Panc1 (cell line): ENCODE results near the gene CETN1. TPM values are rescaled to one million over a fixed set of nuclear protein-coding genes. Genes with fewer than 3 reads are reported as not detected.

Experiments used
- ATAC-seq: fragments of 200-7000 bp; cut with Tn5 transposase; 2 replicates; pipeline ENCODE4 v1.9.1; 2020; ENCODE audit warnings: mild to moderate bottlenecking, moderate library complexity
- BruUV-seq: library from RNA; stranded (reverse); fragments of 400-500 nt; replicated peaks from 2 replicates; lab custom pipeline; 2021; lab: Mats Ljungman, UMichigan
- CTCF ChIA-PET: fragments of 300-600 bp; sonication (Branson Sonifier 250); formaldehyde crosslinking; loops from one replicate; lab custom pipeline; 2022; ENCODE audit warnings: antibody characterized with exemption; lab: Charles Lee
- POLR2A ChIA-PET: fragments of 300-600 bp; sonication (Branson Sonifier 250); formaldehyde crosslinking; loops from one replicate; lab custom pipeline; 2022; ENCODE audit warnings: antibody characterized with exemption; lab: Charles Lee
- DNase-seq: peaks from one replicate; pipeline ENCODE4 v3.0.0-alpha.2; 2010; ENCODE audit warnings: low read depth, low spot score
- H3K27ac ChIP-seq: 2 replicates; pipeline ENCODE4 v1.5.1; 2011; ENCODE audit warnings: mild to moderate bottlenecking, low read length, inconsistent platforms
- H3K27me3 ChIP-seq: fragments of 200-500 bp; sonication (Bioruptor generic); 2 replicates; pipeline ENCODE4 v1.6.0; 2014; ENCODE audit warnings: low read length, inconsistent platforms; ENCODE audit not compliant: control insufficient read depth, insufficient read depth
- H3K36me3 ChIP-seq: fragments of 200-500 bp; sonication (Bioruptor generic); 2 replicates; pipeline ENCODE4 v1.5.1; 2014; ENCODE audit warnings: inconsistent platforms, mild to moderate bottlenecking, low read length, moderate library complexity; ENCODE audit not compliant: control insufficient read depth, insufficient read depth
- H3K4me1 ChIP-seq: 2 replicates; pipeline ENCODE4 v1.5.1; 2011; ENCODE audit warnings: inconsistent platforms, mild to moderate bottlenecking, low read length, moderate library complexity; ENCODE audit not compliant: control insufficient read depth, insufficient read depth
- H3K4me3 ChIP-seq, 2 experiments: 2 replicates each; pipeline ENCODE4 v1.5.1; 2011 to 2012; ENCODE audit warnings: low read depth in 2 of 2, low read length in 2 of 2, mild to moderate bottlenecking in 2 of 2, inconsistent platforms in 1 of 2, moderate library complexity in 1 of 2
- H3K9me3 ChIP-seq: fragments of 200-500 bp; sonication (Bioruptor generic); 2 replicates; pipeline ENCODE4 v1.5.1; 2014; ENCODE audit warnings: low read depth, mild to moderate bottlenecking, inconsistent platforms, low read length, moderate library complexity; ENCODE audit not compliant: control insufficient read depth, insufficient read depth
- POLR2AphosphoS5 ChIP-seq: IDR thresholded peaks from 2 replicates; pipeline ENCODE4 v1.6.1; 2012; ENCODE audit warnings: mild to moderate bottlenecking, low read depth, low read length, moderate library complexity
- REST ChIP-seq, 2 experiments: IDR thresholded peaks; 2 replicates each; pipeline ENCODE4 v1.6.1; 2011 to 2012; ENCODE audit warnings: low read depth in 2 of 2, control low read depth in 1 of 2, low read length in 1 of 2, mild to moderate bottlenecking in 1 of 2, moderate library complexity in 1 of 2; ENCODE audit not compliant: insufficient read depth in 1 of 2
- SIN3A ChIP-seq: IDR thresholded peaks from 2 replicates; pipeline ENCODE4 v1.6.1; 2012; ENCODE audit warnings: low read depth, mild to moderate bottlenecking, low read length, moderate library complexity, borderline replicate concordance; ENCODE audit not compliant: insufficient read depth
- TCF7L2 ChIP-seq: IDR thresholded peaks from 2 replicates; pipeline ENCODE4 v1.6.1; 2011; ENCODE audit warnings: mild to moderate bottlenecking, low read depth, low read length, inconsistent platforms
- in situ Hi-C: cut with HindIII; loops from 2 replicates; pipeline ENCODE4 v1.10.0; 2016; ENCODE audit warnings: low sequenced_read_pairs, low pct_unique_long_range_greater_than_20kb
- intact Hi-C: fragments of 100-400 bp; cut with micrococcal nuclease; formaldehyde crosslinking; loops from one replicate; pipeline ENCODE4 v1.10.0; 2022; ENCODE audit not compliant: unreplicated experiment
- total RNA-seq: library from RNA; stranded (reverse); gene quantifications from one replicate; pipeline ENCODE4 v1.2.1, GENCODE V29; 2021; ENCODE audit not compliant: unreplicated experiment
- TF ChIP-seq, protein P1 (sequence below): fragments of 450-650 bp; IDR thresholded peaks from 2 replicates; pipeline ENCODE4 v1.5.1; 2017; ENCODE audit warnings: mild to moderate bottlenecking

Gene CETN1
- total RNA-seq, 1 experiment from 2014 or later, result not detected

GRCh38 chr18:570697-571096 lies 9.5 kb upstream of the CETN1 start:
- no TSS peak for BruUV-seq
- POLR2A ChIA-PET, result no interaction called here
- CTCF ChIA-PET, result no interaction called here
- H3K4me3 ChIP-seq, result no peak overlapping the region
- H3K36me3 ChIP-seq, result no peaks in the 10 kb centered on the region
- no peak overlapping the region for H3K27ac ChIP-seq
- H3K4me1 ChIP-seq, result no peaks in the 10 kb centered on the region
- DNase-seq (no peak), ATAC-seq (no peak)
- TF ChIP-seq SIN3A, result no peak
- no peak for TF ChIP-seq REST (IDR thresholded peaks at IDR 0.05; ENCODE audit: insufficient read depth in 1 of 2, low read depth in 2 of 2, low read length in 1 of 2)
- TF ChIP-seq POLR2AphosphoS5, result no peak
- TF ChIP-seq TCF7L2, result no peak
- TF ChIP-seq, protein P1, sequence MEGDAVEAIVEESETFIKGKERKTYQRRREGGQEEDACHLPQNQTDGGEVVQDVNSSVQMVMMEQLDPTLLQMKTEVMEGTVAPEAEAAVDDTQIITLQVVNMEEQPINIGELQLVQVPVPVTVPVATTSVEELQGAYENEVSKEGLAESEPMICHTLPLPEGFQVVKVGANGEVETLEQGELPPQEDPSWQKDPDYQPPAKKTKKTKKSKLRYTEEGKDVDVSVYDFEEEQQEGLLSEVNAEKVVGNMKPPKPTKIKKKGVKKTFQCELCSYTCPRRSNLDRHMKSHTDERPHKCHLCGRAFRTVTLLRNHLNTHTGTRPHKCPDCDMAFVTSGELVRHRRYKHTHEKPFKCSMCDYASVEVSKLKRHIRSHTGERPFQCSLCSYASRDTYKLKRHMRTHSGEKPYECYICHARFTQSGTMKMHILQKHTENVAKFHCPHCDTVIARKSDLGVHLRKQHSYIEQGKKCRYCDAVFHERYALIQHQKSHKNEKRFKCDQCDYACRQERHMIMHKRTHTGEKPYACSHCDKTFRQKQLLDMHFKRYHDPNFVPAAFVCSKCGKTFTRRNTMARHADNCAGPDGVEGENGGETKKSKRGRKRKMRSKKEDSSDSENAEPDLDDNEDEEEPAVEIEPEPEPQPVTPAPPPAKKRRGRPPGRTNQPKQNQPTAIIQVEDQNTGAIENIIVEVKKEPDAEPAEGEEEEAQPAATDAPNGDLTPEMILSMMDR, result no peak
- in situ Hi-C loops (no loop called here), intact Hi-C loops (no loop called here)
- peaks cover 4% of the 10 kb centered on the region; the same call in 1 of the 2 replicates for H3K27me3 ChIP-seq
- H3K9me3 ChIP-seq, result no peaks in the 10 kb centered on the region

GRCh38 chr18:572091-572830 lies 7.9 kb upstream of the CETN1 start:
- no peak overlapping the region for H3K27ac ChIP-seq
- intact Hi-C loops, result no loop called here
- no peaks in the 10 kb centered on the region for H3K9me3 ChIP-seq
- TF ChIP-seq TCF7L2 (no peak), POLR2AphosphoS5 (no peak), REST (IDR thresholded peaks at IDR 0.05; ENCODE audit: insufficient read depth in 1 of 2, low read depth in 2 of 2, low read length in 1 of 2) (no peak), SIN3A (no peak)
- TF ChIP-seq, protein P1, result no peak
- no TSS peak for BruUV-seq
- no peak overlapping the region for H3K4me3 ChIP-seq
- ChIA-PET POLR2A (no interaction called here), CTCF (no interaction called here)
- DNase-seq, result no peak
- no peaks in the 10 kb centered on the region for H3K4me1 ChIP-seq
- ATAC-seq, result no peak
- peaks cover 4% of the 10 kb centered on the region; the same call in 1 of the 2 replicates for H3K27me3 ChIP-seq
- H3K36me3 ChIP-seq, result no peaks in the 10 kb centered on the region
- in situ Hi-C loops, result no loop called here
